Posterior cingulate gyrus (tissue), 11 donors: ENCODE data around the gene SS18L1.
A peak's percentile ranks its signal among the peaks of the same experiment; 100 is the strongest.

Source experiments
- DNase-seq, 10 donors: peaks; one replicate each; pipeline versions ENCODE4 v3.0.0 to v3.0.0-alpha.2; 2020 to 2021; ENCODE audit warnings: mixed read lengths in 3 of 10
- intact Hi-C: fragments of 100-400 bp; cut with DNase I; formaldehyde crosslinking; loops from one replicate; pipeline ENCODE4 v1.15.1; 2023

SS18L1 gene

GRCh38 chr20:62183426-62184142 is 40.0 kb downstream of the SS18L1 start:
- intact Hi-C loops = loop anchor here (5.0 to 10.0 kb wide), 3 partner anchors 41 to 201 kb away; partner anchors contain the start of genes OSBPL2, PSMA7, RPS21 and SS18L1
- DNase-seq = peak in 3 of 10 donors; percentile 11 to 29 (median 26)

- peak in 1 of 10 donors; percentile 2 for DNase-seq
- intact Hi-C loops = loop anchor here (10.0 kb wide), 1 partner anchor 199 kb away; the partner anchor contains the start of gene RPS21
Observed at GRCh38 chr20:62186096-62186426, 42.5 kb downstream of the SS18L1 start.

GRCh38 chr20:62186887-62187866 is 43.6 kb downstream of the SS18L1 start:
- intact Hi-C loops = loop anchor here (10.0 kb wide), 1 partner anchor 198 kb away; the partner anchor contains the start of gene RPS21
- DNase-seq = peak in 2 of 10 donors; percentile 3 to 10

GRCh38 chr20:62190639-62191411 is 47.3 kb downstream of the SS18L1 start:
- intact Hi-C loops = no loop called here
- peak in 3 of 10 donors; percentile 49 to 65 (median 56) for DNase-seq

- intact Hi-C loops = no loop called here
- peak in 4 of 10 donors; percentile 32 to 85 (median 77) for DNase-seq
Observed at GRCh38 chr20:62191781-62192559, 48.4 kb downstream of the SS18L1 start.

- intact Hi-C loops = no loop called here
- peak in 4 of 10 donors; percentile 23 to 38 (median 35) for DNase-seq
Observed at GRCh38 chr20:62192635-62193034, 49.1 kb downstream of the SS18L1 start.

DNA sequence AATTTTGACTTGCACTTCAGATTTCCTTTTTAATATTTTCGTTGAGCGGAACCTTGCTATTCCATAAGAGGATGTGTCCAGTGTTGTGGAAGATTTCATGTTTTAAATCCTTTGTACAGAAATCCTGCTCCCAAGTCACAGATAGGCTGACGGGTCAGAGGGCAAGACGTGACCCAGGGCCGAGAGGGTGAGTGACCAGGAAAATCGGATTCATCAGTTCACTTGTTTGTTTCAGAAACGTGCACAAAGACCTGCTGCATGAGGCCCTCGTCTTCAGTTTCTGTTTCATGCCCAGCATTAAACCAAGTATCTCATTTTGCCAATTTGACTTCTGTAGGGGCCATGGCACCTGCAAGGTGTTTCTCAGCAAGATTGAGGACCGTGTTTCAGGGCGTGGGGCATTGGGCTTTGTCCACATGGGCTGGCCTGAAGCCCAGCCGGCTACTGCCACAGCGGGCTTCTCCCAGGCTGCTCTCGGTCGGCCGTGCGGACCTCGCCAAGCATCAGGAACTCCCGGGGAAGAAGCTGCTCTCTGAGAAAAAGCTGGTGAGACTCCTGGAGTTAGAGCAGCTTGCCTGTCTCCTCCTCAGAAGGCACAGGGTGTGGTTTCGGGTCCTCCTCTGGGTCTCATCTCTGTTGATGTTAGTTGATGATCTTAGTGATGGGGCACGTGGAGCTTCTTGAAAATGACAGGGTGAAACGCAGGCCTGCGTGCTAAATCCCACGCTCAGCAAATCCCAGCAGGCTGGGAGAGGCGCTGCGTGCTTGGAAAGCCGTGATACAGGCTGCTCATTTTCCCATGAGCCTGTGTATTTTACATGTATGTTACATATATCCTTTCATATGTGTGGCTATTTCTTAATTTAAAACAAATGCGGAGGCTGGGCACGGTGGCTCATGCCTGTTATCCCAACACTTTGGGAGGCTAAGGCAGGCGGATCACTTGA is 49.8 kb downstream of the SS18L1 start:
- peak in 4 of 10 donors; percentile 14 to 55 (median 43) for DNase-seq
- intact Hi-C loops = no loop called here

DNA sequence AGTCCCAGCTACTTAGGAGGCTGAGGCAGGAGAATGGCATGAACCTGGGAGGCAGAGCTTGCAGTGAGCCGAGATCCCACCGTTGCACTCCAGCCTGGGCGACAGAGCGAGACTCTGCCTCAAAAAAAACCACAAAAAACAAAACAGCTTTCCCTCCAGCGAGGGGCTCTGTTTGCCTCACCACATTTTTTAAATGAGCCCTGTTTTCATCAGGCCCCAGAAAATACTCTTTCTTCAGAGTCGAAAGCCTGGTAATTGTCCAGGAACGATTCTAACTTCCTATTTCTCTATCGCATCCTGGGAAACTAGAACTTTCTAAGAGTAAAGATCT is 51.5 kb downstream of the SS18L1 start:
- peak in 1 of 10 donors; percentile 50 for DNase-seq
- intact Hi-C loops = no loop called here

DNA sequence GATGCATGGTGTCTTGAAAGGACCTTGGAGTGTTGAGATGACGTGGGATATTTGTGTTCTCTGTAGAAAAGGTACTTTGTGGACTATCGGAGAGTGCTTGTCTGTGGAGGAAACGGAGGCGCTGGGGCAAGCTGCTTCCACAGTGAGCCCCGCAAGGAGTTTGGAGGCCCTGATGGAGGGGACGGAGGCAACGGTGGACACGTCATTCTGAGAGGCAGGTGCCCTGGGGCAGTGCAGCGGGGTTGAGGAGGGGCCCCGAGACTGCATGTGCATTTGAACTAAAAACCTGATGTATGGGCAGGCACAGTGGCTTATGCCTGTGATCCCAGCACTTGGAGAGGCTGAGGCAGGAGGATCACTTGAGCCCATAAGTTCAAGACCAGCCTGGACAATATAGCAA is 52.2 kb downstream of the SS18L1 start:
- DNase-seq = peak in 4 of 10 donors; percentile 15 to 63 (median 52)
- intact Hi-C loops = no loop called here

- intact Hi-C loops = no loop called here
- DNase-seq = peak in 3 of 10 donors; percentile 4 to 57 (median 43)
Observed at GRCh38 chr20:62196286-62196685, 52.7 kb downstream of the SS18L1 start.

GRCh38 chr20:62197311-62197710 is 53.7 kb downstream of the SS18L1 start:
- peak in 2 of 10 donors; percentile 30 to 69 for DNase-seq
- intact Hi-C loops = no loop called here

DNA sequence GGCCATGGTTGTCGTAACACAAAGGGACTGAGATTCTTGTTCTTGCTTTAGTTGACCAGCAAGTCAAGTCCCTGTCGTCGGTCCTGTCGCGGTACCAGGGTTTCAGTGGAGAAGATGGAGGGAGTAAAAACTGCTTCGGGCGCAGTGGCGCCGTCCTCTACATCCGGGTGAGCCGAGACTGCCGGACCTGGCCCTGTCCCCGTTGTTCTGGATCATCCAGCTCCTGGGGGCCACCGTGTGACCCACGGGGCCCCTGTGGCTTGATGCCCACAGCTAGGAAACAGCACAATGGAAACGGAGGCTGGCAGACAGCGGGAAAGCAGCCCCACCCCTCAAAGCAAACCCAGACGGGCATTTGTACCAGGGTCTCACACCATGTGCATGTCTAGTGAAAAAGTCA is 54.2 kb downstream of the SS18L1 start:
- DNase-seq = peak in 3 of 10 donors; percentile 32 to 81 (median 72)

DNA sequence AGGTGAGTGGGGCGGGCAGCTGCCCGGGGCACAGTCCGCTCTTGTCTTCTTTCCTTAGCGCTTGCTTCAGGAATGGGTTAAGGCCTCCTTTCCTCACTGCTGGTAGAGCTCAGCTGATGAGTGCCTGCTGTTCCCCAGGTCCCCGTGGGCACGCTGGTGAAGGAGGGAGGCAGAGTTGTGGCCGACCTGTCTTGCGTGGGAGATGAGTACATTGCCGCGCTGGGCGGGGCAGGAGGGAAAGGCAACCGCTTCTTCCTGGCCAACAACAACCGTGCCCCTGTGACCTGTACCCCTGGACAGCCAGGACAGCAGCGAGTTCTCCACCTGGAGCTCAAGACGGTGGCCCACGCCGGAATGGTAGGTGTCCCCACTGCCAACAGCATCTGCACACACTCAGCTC is 54.9 kb downstream of the SS18L1 start:
- peak in 3 of 10 donors; percentile 32 to 43 (median 43) for DNase-seq
- intact Hi-C loops = no loop called here

More for the DNA sequence above, 54.2 kb downstream of the SS18L1 start:
- intact Hi-C loops = no loop called here

GRCh38 chr20:62198931-62199330 is 55.4 kb downstream of the SS18L1 start:
- intact Hi-C loops = no loop called here
- peak in 3 of 10 donors; percentile 48 to 79 (median 49) for DNase-seq

- peak in 3 of 10 donors; percentile 60 to 78 (median 61) for DNase-seq
- intact Hi-C loops = no loop called here
Observed at GRCh38 chr20:62200491-62201172, 57.1 kb downstream of the SS18L1 start.

DNA sequence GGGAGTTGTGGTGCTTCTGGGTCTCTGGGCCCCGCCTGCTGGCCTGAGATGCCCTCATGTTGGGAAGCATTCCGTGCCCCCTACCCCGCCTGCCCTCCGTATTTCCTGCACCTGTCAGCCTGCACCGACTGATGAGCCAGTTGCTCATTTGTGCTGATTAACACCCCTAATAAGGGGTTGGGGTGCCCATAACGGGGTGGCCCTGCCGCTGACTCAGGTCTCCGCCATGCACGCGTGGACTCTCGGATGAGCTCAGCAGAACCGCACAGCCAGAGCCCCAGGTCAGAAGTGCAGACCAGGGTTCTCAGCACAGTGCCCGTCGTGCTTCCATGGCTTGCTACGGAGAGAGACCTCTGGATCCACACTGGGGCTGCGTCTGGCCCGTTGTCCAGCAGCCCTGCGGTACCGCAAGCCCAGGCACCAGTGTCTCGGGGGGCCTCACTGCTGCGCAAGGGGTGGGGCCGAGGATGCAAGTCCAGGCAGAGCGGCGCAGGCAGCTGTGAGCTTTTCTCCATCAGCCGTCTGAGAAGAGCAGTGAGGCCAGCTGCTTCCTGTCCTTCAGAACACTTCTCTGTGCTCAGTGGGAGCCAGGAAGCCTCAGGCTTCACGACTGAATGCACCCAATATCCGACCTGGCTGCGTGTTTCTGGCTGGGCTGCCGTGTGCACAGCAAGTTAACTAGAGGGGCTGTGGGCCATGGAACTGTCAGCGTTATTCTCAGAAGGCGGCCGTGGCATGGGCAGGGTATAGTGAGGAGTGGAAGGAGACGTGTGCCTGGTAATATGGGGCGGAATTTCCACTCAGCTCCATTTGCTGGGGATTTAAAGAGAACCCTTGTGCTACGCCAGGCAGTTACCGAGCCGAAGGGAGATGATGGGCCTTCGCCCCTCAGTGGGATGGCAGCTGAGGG is 57.9 kb downstream of the SS18L1 start:
- DNase-seq = peak in 4 of 10 donors; percentile 2 to 63 (median 56)
- intact Hi-C loops = no loop called here

DNA sequence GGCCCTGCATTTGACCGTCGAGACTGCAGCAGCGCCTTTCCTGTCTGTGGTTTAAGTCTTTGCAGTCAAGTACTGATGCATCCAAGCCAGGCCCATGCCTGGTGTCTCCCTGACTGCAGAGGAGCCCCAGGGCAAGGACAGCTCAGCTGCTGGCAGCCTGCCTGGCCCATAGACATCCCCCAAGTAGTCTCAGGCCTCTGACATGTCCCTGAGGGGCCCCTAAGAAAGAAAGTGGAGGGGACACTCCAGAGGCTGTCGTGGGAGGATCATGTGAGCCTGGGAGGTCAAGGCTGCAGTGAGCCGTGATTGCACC is 58.5 kb downstream of the SS18L1 start:
- peak in 4 of 10 donors; percentile 1 to 67 (median 25) for DNase-seq
- intact Hi-C loops = no loop called here
